Adrenal gland (tissue), 12 donors: ENCODE results near the gene PSMA7. TPM values are rescaled to one million over a fixed set of nuclear protein-coding genes. Genes with fewer than 3 reads are reported as not detected.

Experiments used
- DNase-seq, 7 donors: peaks; one replicate each; pipeline ENCODE4 v3.0.0-alpha.2; 2019 to 2020
- H3K27ac ChIP-seq, 5 donors: fragments of 200-600 bp; sonication (generic) in 4 of 5; 1 replicate in 3 of 5; 2 replicates in 2 of 5; pipeline versions ENCODE4 v1.5.1 to v1.8.0; 2016 to 2020; ENCODE audit warnings: mild to moderate bottlenecking in 1 of 5
- H3K27me3 ChIP-seq: fragments of 200-600 bp; 2 replicates; pipeline ENCODE4 v1.8.0; 2021
- H3K36me3 ChIP-seq, 2 donors: fragments of 200-600 bp; replicated peaks in 1 of 2; 1 replicate in 1 of 2; 2 replicates in 1 of 2; pipeline versions ENCODE4 v1.5.1 to v1.8.0; 2018 to 2022
- H3K4me1 ChIP-seq, 2 donors: fragments of 200-600 bp; replicated peaks in 1 of 2; 1 replicate in 1 of 2; 2 replicates in 1 of 2; pipeline versions ENCODE4 v1.5.1 to v1.8.0; 2018 to 2021
- H3K4me3 ChIP-seq, 4 donors: fragments of 200-600 bp; sonication (generic) in 3 of 4; one replicate each; pipeline ENCODE4 v1.5.1; 2016 to 2018
- H3K9me3 ChIP-seq, 3 donors: fragments of 200-600 bp; sonication (generic) in 1 of 3; replicated peaks in 1 of 3; 1 replicate in 2 of 3; 2 replicates in 1 of 3; pipeline versions ENCODE4 v1.5.1 to v1.8.0; 2016 to 2021
- CTCF ChIP-seq, 6 experiments: fragments of 450-650 bp in 4 of 6; fragments of 200-600 bp in 2 of 6; sonication (generic) in 1 of 6; IDR thresholded peaks; 1 replicate in 5 of 6; 2 replicates in 1 of 6; pipeline versions ENCODE4 v1.5.1 to v1.8.0; 2016 to 2021; ENCODE audit warnings: antibody characterized with exemption in 6 of 6, mild to moderate bottlenecking in 2 of 6, moderate library complexity in 1 of 6
- POLR2A ChIP-seq, 2 donors: fragments of 450-650 bp; IDR thresholded peaks; one replicate each; pipeline ENCODE4 v1.6.1; 2017; ENCODE audit warnings: antibody characterized with exemption in 2 of 2, mild to moderate bottlenecking in 2 of 2, moderate library complexity in 1 of 2
- WGBS, 4 donors: extraction: QIAGEN DNeasy Blood & Tissue Kit in 2 of 4; methylation state at CpG; one replicate each; pipeline versions ENCODE4 v1.1.5 to v1.1.7; 2013 to 2017; 5-methylcytosine and 5-hydroxymethylcytosine counted together
- intact Hi-C, 2 donors: fragments of 100-400 bp; cut with DNase I; formaldehyde crosslinking; loops; one replicate each; pipeline versions ENCODE4 v1.14.1 to v1.15.0; 2022 to 2023
- polyA plus RNA-seq, 3 donors: library from polyadenylated mRNA; stranded (reverse); fragments of 200-250 nt in 2 of 3; fragments of 350-450 nt in 1 of 3; fragmentation: Illumina TruSeq in 1 of 3; extraction: RNeasy Lipid Tissue Mini Kit (QIAGEN cat#74804) in 1 of 3; gene quantifications; one replicate each; pipeline ENCODE4 v1.2.3, GENCODE V29; 2013 to 2014
- total RNA-seq, 9 donors: library from RNA; depleted of rRNA in 4 of 9; stranded (reverse); fragments of >200 nt in 4 of 9; fragments of 120-200 nt in 1 of 9; fragmentation: NEBNext Ultra II Directional in 1 of 9; extraction: Animal tissue kit (Norgen Biotek cat#: 25700) in 1 of 9; gene quantifications; one replicate each; pipeline versions ENCODE4 v1.1.0 to v1.2.4, GENCODE V29; 2013 to 2023
- donor health status: healthy with polysubstance abuse.
- donor health status: Bipolar disorder and iron deficiency.
- donor health status: DM: yes; HTN: yes; CAD: no.
- donor health status: DM: no; HTN: no; CAD: no.
- donor health status: DM: no; HTN: no; CAD: no.
- donor health status: DM: yes; HTN: yes; CAD: no.

Gene PSMA7
- total and polyA plus RNA-seq, 12 donors: 175 to 518 (median 277) TPM

DNA sequence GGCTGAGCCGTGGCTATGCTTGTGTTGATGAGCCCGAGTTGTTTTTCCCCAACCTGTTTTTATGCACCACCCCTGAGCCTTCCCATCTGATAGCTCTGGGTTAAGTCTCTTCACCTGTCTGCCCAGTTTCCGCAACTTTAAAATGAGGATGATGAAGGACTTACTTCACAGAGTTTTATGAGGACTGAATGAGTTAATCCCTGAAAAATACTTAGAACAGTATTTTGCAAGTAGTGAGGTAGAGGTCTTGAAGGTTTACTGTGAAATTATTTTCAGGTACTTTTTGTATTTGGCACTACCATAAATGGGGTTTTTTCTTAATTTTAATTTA, 42.9 kb upstream of the PSMA7 start:
- Histone ChIP-seq H3K27me3 (no peaks in the 10 kb centered on the region), H3K9me3 (no peaks in the 10 kb centered on the region), H3K36me3 (peaks cover 0 to 12% of the 10 kb centered on the region in 2 donors), H3K4me1 (peaks cover 16 to 35% of the 10 kb centered on the region in 2 donors), H3K27ac (peak overlapping the region in 3 of 5 donors; percentile 39 to 69 (median 51)), H3K4me3 (no peak overlapping the region)
- TF ChIP-seq POLR2A (IDR thresholded peaks at IDR 0.05): no peak
- no peak for TF ChIP-seq CTCF (IDR thresholded peaks at IDR 0.05)
- DNase-seq: no peak
- intact Hi-C loops: no loop called here
- 65 to 80% (median 68%) methylated on average over 3 of the region's 3 CpGs for WGBS, 4 donors

DNA sequence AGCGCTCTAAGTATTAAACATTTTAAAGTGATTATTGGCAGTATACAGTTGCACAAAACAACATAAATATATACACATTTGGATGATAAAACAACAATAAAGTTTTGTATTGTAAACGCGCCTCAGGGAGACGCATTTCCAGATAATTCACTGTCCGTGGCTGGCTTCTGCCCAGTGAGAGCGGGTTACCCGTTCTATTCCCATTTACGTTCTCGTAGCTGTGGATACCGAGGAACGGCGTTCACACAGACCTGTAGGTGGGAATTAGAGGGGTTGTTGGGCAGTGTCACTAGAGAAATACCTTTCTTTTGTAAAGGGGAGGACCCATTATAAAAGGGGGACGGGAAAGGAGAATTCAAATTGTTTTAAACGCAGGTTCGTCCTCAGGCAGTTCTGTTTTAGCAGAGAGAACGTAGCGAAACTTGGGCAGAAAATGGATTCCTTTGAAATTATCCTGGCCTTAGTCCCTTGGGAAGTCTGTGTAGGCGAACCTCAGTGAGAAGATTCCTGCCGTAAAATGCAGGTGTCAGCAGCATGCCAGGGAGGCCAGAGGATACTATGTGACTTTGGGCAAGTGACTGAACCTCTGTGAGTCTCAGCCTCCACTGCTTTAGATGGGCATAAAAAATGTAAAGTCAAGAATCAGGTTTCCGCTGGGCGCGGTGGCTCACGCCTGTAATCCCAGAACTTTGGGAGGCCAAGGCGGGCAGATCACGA, 40.4 kb upstream of the PSMA7 start:
- peak overlapping the region; percentile 49 to 96 (median 79) for H3K4me3 ChIP-seq
- peak in 1 of 7 donors; percentile 46 for DNase-seq
- H3K27me3 ChIP-seq: no peaks in the 10 kb centered on the region
- peaks cover 0 to 7% of the 10 kb centered on the region in 2 donors for H3K36me3 ChIP-seq
- H3K27ac ChIP-seq: peak overlapping the region; percentile 61 to 99 (median 95)
- intact Hi-C loops: no loop called here
- peaks cover 16 to 35% of the 10 kb centered on the region in 2 donors for H3K4me1 ChIP-seq
- no peak for TF ChIP-seq CTCF (IDR thresholded peaks at IDR 0.05)
- no peak for TF ChIP-seq POLR2A (IDR thresholded peaks at IDR 0.05)
- WGBS, 4 donors: 26 to 28% (median 27%) methylated on average over 25 of the region's 25 CpGs
- no peaks in the 10 kb centered on the region for H3K9me3 ChIP-seq

GRCh38 chr20:62182469-62183425, 39.6 kb upstream of the PSMA7 start, which contains the start of gene MTG2:
MTG2 (plus strand) TSS chr20:62183028; CDS start chr20:62193421, 10,393 bp downstream.
- intact Hi-C loops: no loop called here
- DNase-seq: peak; percentile 94 to 97 (median 96)
- H3K4me1 ChIP-seq: peaks cover 16 to 35% of the 10 kb centered on the region in 2 donors
- TF ChIP-seq POLR2A (IDR thresholded peaks at IDR 0.05): peak; percentile 76 to 96
- TF ChIP-seq CTCF (IDR thresholded peaks at IDR 0.05): peak in 2 of 6 experiments; percentile 18 to 29
- peaks cover 0 to 7% of the 10 kb centered on the region in 2 donors for H3K36me3 ChIP-seq
- no peaks in the 10 kb centered on the region for H3K27me3 ChIP-seq
- peak within 1 kb of the TSS; percentile 49 to 96 (median 79) for H3K4me3 ChIP-seq
- 0% methylated on average over 29 to 96 of the region's 96 CpGs for WGBS, 4 donors
- H3K27ac ChIP-seq: peak within 1 kb of the TSS; percentile 61 to 99 (median 95)
- no peaks in the 10 kb centered on the region for H3K9me3 ChIP-seq

DNA sequence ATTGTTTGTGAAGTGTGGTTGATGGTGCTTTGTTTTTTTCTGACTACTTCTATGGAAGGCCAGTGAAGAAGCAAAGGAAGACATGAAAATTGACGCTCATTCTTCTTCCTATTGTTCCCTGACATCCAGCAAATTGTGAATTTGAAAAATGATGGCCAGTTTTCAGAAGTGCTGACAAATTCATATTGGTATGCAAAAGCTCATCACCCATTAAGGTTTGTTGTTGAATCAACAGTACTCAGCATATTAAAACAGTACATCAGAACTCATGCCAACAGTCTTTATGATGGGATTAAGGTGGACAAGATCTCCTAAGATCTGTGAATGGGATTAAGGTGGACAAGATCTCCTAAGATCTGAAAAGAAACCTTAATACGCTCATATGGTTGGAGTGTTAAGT, 38.6 kb upstream of the PSMA7 start:
- TF ChIP-seq POLR2A (IDR thresholded peaks at IDR 0.05) (no peak), CTCF (IDR thresholded peaks at IDR 0.05) (no peak)
- no peak overlapping the region for H3K4me3 ChIP-seq
- intact Hi-C loops: no loop called here
- H3K27ac ChIP-seq: peak overlapping the region in 4 of 5 donors; percentile 92 to 99 (median 96)
- peaks cover 0 to 7% of the 10 kb centered on the region in 2 donors for H3K36me3 ChIP-seq
- no peak for DNase-seq
- H3K4me1 ChIP-seq: peaks cover 16 to 27% of the 10 kb centered on the region in 2 donors
- WGBS, 4 donors: 90 to 95% (median 93%) methylated on average over 2 of the region's 2 CpGs
- no peaks in the 10 kb centered on the region for H3K9me3 ChIP-seq
- H3K27me3 ChIP-seq: no peaks in the 10 kb centered on the region
